ENCODE measurements around the gene TMPRSS12.
"Not testable (repeated sequence)": the region's sequence is repeated elsewhere in the genome, so short reads cannot be mapped to it uniquely, and the experiment has no call there.

The TMPRSS12 gene

GRCh38 chr12:50842637-50843493 lies at the start of gene TMPRSS12:
TSS of gene TMPRSS12 (plus strand) at chr12:50842926. CDS start at chr12:50842965, 39 bp downstream.
- DNase-seq, result no peak
- in situ Hi-C loops (cut with MboI; ENCODE audit: low pct_unique_long_range_greater_than_20kb, low sequenced_read_pairs), result no loop called here

DNA sequence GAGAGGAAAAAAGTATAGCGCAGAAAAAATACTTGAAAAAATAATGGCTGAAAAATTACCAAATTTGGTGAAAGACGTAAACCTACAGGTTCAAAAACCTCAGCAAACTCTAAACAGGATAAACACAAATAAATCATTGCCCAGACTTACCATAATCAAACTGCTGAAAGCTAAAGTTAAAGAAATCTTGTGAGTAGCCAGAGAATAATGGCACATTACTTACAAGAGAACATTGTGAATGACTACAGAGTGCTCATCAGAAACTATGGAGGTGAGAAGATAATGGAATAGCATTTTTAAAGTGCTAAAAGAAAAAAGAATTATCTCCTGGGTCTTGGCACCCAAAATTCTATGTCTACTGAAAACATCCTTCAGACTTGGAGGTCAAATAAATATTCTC lies 42.8 kb upstream of the TMPRSS12 start:
- in situ Hi-C loops (cut with MboI; ENCODE audit: low pct_unique_long_range_greater_than_20kb, low sequenced_read_pairs), result loop anchor here (25.0 kb wide), 1 partner anchor 562 kb away; no protein-coding TSS in a partner anchor

GRCh38 chr12:50803230-50803875 lies 39.4 kb upstream of the TMPRSS12 start:
- no peak for DNase-seq
- in situ Hi-C loops (cut with MboI; ENCODE audit: low pct_unique_long_range_greater_than_20kb, low sequenced_read_pairs), result loop anchor here (25.0 kb wide), 1 partner anchor 559 kb away; no protein-coding TSS in a partner anchor

More for the DNA sequence above, 42.8 kb upstream of the TMPRSS12 start:
- no peak for DNase-seq

DNA sequence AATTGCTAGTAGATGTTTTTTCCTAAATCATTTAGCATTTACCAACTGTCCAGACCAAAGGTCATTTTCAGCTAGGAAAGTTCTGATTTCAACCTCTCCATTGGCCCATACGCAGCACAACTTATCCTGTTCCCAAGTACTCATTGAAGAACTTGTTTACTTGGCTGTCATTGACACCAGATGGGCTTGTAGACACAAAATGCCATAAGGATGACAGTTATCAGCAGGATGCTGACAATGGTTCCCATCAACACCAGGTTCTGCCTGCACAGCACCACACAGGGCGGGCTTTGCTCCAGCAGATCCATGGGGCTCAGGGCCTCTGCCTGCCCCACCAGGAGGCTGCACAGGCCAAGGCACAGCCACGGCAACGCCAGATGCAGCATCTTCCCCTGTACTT lies 36.5 kb upstream of the TMPRSS12 start:
- in situ Hi-C loops (cut with MboI; ENCODE audit: low pct_unique_long_range_greater_than_20kb, low sequenced_read_pairs), result loop anchor here (25.0 kb wide), 1 partner anchor 556 kb away; no protein-coding TSS in a partner anchor

DNA sequence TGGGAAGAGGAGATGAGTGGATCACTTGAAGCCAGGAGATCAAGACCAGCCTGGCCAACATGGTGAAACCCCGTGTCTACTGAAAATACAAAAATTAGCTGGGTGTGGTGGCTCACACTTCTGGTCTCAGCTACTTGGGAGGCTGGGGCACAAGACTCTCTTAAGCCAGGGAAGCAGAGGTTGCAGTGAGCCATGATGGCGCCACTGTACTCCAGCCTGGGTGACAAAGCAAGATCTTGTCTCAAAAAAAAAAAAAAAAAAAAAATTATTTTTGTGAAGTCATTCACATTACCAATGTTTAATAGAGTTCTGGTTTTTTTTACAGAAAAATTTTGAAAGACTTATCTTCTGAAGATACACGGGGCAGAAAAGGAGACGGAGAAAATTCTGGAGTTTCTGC lies 33.6 kb upstream of the TMPRSS12 start:
- DNase-seq, result not testable (repeated sequence)
- in situ Hi-C loops (cut with MboI; ENCODE audit: low pct_unique_long_range_greater_than_20kb, low sequenced_read_pairs), result loop anchor here (25.0 kb wide), 1 partner anchor 553 kb away; no protein-coding TSS in a partner anchor

More for the DNA sequence above, 36.5 kb upstream of the TMPRSS12 start:
- no peak for DNase-seq

DNA sequence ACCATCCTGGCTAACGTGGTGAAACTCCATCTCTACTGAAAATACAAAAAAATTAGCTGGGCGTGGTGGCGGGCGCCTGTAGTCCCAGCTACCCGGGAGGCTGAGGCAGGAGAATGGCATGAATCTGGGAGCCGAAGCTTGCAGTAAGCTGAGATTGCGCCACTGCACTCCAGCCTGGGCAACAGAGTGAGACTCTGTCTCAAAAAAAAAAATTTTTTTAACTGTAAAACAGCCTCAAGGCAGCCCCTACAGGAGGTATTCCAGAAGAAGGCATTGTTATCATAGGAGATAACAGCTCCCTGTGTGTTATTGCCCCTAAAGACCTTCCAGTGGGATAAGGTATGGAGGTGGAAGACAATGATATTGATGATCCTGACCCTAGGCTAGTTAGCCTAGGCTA lies 27.8 kb upstream of the TMPRSS12 start:
- not testable (repeated sequence) for DNase-seq
- in situ Hi-C loops (cut with MboI; ENCODE audit: low pct_unique_long_range_greater_than_20kb, low sequenced_read_pairs), result loop anchor here (25.0 kb wide), 1 partner anchor 547 kb away; no protein-coding TSS in a partner anchor

- DNase-seq, result no peak
- in situ Hi-C loops (cut with MboI; ENCODE audit: low pct_unique_long_range_greater_than_20kb, low sequenced_read_pairs), result loop anchor here (25.0 kb wide), 1 partner anchor 542 kb away; no protein-coding TSS in a partner anchor
These were observed 22.5 kb upstream of the TMPRSS12 start for GRCh38 chr12:50820177-50820576.

GRCh38 chr12:50822082-50822481 lies 20.6 kb upstream of the TMPRSS12 start:
- no peak for DNase-seq

DNA sequence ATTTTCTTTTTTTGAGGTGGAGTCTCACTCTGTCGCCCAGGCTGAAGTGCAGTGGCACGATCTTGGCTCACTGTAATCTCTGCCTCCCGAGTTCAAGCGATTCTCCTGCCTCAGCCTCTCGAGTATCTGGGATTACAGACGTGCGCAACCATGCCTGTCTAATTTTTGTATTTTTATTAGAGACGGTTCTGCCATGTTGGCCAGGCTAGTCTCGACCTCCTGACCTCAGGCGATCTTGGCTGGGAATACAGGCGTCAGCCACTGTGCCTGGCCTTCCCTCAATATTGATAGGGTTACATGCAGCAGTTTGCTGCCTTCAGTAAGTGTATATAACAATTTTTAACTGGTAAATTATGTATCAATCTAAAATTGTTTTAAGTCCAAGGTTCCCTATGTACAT lies 19.0 kb upstream of the TMPRSS12 start:
- in situ Hi-C loops (cut with MboI; ENCODE audit: low pct_unique_long_range_greater_than_20kb, low sequenced_read_pairs), result loop anchor here (25.0 kb wide), 1 partner anchor 539 kb away; no protein-coding TSS in a partner anchor

More at GRCh38 chr12:50822082-50822481, 20.6 kb upstream of the TMPRSS12 start:
- in situ Hi-C loops (cut with MboI; ENCODE audit: low pct_unique_long_range_greater_than_20kb, low sequenced_read_pairs), result loop anchor here (25.0 kb wide), 1 partner anchor 540 kb away; no protein-coding TSS in a partner anchor

DNA sequence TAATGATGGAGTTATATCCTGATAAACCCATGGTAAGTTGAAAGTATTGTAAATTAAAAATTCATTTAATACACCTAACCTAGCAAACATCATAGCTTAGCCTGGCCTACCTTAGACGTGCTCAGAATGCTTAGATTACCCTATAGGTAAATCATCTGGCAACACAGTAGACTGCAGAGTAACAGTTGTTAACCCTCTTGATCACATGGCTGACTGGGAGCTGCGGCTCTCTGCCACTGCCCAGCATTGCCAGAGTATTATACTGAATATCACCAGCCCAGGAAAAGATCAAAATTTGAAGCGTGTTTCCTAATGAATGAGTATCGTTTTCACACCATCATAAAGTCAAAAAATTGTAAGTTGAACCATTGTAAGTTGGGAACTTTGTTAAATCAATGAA lies 17.8 kb upstream of the TMPRSS12 start:
- in situ Hi-C loops (cut with MboI; ENCODE audit: low pct_unique_long_range_greater_than_20kb, low sequenced_read_pairs), result loop anchor here (25.0 kb wide), 1 partner anchor 537 kb away; no protein-coding TSS in a partner anchor
- DNase-seq, result no peak

More for the DNA sequence above, 19.0 kb upstream of the TMPRSS12 start:
- DNase-seq, result not testable (repeated sequence)

DNA sequence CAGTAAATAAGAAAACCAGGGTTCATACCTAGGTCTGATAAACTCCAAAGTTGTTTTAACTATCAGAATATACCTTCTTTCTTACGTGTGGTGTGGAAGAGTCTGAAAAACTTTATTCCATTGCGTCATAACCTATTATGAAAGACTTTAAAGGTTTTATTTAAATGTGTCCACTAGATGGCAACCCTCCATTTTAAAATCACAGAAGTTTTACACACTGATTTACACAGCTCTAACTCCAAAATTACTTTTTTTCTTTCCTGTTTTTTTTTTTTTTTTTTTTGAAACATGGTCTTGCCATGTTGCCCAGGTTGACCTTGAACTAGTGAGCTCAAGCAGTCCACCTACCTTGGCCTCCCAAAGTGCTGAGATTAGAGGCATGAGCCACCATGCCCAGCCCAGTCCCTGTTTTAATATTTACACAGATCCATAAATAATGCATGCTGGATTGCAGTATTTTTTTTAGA lies 17.3 kb upstream of the TMPRSS12 start:
- in situ Hi-C loops (cut with MboI; ENCODE audit: low pct_unique_long_range_greater_than_20kb, low sequenced_read_pairs), result no loop called here
- peak; percentile 78 for DNase-seq

DNA sequence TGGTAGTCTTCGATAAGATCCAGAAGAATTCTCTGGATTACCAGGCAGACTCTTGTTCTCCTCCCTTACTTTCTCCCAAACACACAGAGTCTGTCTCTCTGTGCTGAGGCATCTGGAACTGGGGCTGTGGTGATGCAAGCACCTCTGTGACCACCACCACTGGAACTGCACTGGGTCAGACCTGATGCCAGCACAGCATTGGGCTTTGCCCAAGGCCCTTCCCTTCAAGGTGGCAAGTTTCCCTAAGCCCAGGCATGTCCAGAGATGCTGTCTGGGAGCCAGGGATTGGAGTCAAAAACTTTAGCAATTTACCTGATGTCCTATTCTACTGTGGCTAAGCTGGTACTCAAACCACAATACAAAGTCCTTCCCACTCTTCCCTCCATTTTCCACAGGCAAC lies 14.6 kb upstream of the TMPRSS12 start:
- DNase-seq, result no peak
- in situ Hi-C loops (cut with MboI; ENCODE audit: low pct_unique_long_range_greater_than_20kb, low sequenced_read_pairs), result no loop called here

DNA sequence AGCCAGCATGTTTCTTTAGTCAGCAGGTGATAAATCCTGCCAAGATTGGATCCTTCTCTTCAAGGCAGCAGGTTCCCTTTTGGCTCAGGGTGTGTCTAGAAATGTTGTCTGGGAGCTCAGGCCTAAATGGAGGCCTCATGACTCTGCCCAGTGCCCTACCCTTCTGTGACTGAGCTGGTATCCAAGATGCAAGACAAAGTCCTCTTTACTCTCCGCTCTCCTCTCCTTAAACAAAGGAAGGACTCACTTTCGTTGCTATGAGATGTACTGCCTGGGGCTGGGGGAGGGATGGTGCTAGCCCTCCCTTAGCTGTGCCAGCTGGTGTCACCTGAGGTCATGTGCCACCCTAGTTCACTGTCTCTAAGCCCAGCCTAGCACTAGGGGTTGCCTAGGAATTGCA lies 13.8 kb upstream of the TMPRSS12 start:
- no peak for DNase-seq
- in situ Hi-C loops (cut with MboI; ENCODE audit: low pct_unique_long_range_greater_than_20kb, low sequenced_read_pairs), result no loop called here

DNA sequence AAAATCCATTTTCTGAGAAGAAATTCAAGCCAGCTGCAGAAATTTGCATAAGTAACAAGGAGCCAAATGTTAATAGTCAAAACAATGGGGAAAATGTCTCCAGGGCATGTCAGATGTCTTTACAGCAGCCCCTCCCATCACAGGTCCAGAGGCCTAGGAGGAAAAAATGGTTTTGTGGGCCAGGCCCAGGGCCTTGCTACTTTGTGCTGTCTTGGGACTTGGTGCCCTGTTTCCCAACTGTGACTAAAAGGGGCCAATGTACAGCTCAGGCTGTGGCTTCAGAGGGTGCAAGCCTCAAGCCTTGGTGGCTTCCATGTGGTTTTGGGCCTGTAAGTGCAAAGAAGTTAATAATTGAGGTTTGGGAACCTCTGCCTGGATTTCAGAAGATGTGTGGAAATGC lies 8.9 kb upstream of the TMPRSS12 start:
- DNase-seq; in situ Hi-C loops (cut with MboI; ENCODE audit: low pct_unique_long_range_greater_than_20kb, low sequenced_read_pairs): not testable (repeated sequence)

- no peak for DNase-seq
- in situ Hi-C loops (cut with MboI; ENCODE audit: low pct_unique_long_range_greater_than_20kb, low sequenced_read_pairs), result no loop called here
These were observed 3.7 kb upstream of the TMPRSS12 start for GRCh38 chr12:50839042-50839441.

- in situ Hi-C loops (cut with MboI; ENCODE audit: low pct_unique_long_range_greater_than_20kb, low sequenced_read_pairs), result no loop called here
- DNase-seq, result no peak
These were observed 1.8 kb upstream of the TMPRSS12 start for GRCh38 chr12:50840809-50841487.

GRCh38 chr12:50841716-50842531 lies 802 bp upstream of the TMPRSS12 start:
- in situ Hi-C loops (cut with MboI; ENCODE audit: low pct_unique_long_range_greater_than_20kb, low sequenced_read_pairs), result no loop called here
- DNase-seq, result no peak

DNA sequence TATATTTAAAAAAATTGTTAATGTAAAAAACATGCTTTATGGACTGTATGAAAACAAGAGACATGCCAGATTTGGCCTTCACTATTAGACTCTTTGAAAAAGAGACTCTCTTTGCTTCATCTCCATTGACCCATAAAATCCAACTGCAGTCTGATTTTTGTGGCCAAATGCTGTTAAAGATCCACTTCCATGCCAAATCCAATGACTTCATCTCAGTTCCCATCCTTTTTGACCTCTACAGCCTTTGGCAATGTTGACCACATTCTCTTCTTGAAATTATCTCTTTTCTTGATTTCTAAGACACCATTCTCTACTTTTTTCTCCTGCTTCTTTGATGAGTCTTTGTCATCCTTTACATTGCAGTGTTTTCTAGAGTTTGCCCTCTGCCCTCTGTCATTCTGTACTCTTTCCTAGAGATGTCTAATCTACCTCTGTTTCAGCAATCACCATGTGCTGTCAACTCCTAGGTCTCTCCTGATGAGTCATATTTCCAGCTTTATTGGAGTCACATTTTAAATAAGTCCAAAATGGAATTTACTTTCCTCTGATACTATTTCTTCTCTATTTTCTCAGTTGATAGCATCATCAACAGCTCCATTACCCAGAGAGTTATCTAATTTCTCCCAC lies 2.4 kb downstream of the TMPRSS12 start:
- in situ Hi-C loops (cut with MboI; ENCODE audit: low pct_unique_long_range_greater_than_20kb, low sequenced_read_pairs), result no loop called here
- DNase-seq, result no peak

Measured in KBM-7 (cell line).